ENCODE measurements around the gene OR2AG1. TPM values are rescaled to one million over a fixed set of nuclear protein-coding genes. Genes with fewer than 3 reads are reported as not detected.

The OR2AG1 gene
- total RNA-seq = not detected
- polyA plus RNA-seq (ENCODE audit: insufficient read depth, low read depth, low replicate concordance) = not detected
- long read RNA-seq, donor 1 = 0 reads
- long read RNA-seq, donor 2 = 0 reads

- WGBS, 2 donors = 75 to 88% methylated on average over 2 of the region's 2 CpGs
- H3K4me3 ChIP-seq = no peak within 1 kb of the TSS
- H3K9me3 ChIP-seq = no peaks in the 10 kb centered on the region
- no peak within 1 kb of the TSS for H3K27ac ChIP-seq
- intact Hi-C loops (cut with DNase I; ENCODE audit: low total_unique reads) = no loop called here
- H3K36me3 ChIP-seq (ENCODE audit: low read depth, missing control alignments) = no peaks in the 10 kb centered on the region
- no peaks in the 10 kb centered on the region for H3K4me1 ChIP-seq
- no peaks in the 10 kb centered on the region for H3K27me3 ChIP-seq
- no peak for TF ChIP-seq POLR2A (IDR thresholded peaks at IDR 0.05)
- no peak for TF ChIP-seq CTCF (IDR thresholded peaks at IDR 0.05)
- DNase-seq = no peak
Measured at GRCh38 chr11:6782720-6783119, at the start of gene OR2AG1. OR2AG1 (plus strand) TSS chr11:6783020; CDS start chr11:6785038, 2,018 bp downstream.

- TF ChIP-seq CTCF (IDR thresholded peaks at IDR 0.05) (no peak), POLR2A (IDR thresholded peaks at IDR 0.05) (no peak)
- Histone ChIP-seq H3K36me3 (ENCODE audit: low read depth, missing control alignments) (no peaks in the 10 kb centered on the region), H3K27me3 (no peaks in the 10 kb centered on the region), H3K9me3 (no peaks in the 10 kb centered on the region), H3K4me1 (no peaks in the 10 kb centered on the region), H3K4me3 (no peak overlapping the region), H3K27ac (no peak overlapping the region)
- intact Hi-C loops (cut with DNase I; ENCODE audit: low total_unique reads) = no loop called here
- DNase-seq = no peak
- WGBS, 2 donors = 74% methylated on average over 3 of the region's 3 CpGs
Measured at GRCh38 chr11:6733326-6734275, 49.2 kb upstream of the OR2AG1 start.

GRCh38 chr11:6734616-6735015 is 48.2 kb upstream of the OR2AG1 start:
- 86 to 90% methylated on average over 3 of the region's 3 CpGs for WGBS, 2 donors
- no peak for DNase-seq

GRCh38 chr11:6735306-6735705 is 47.5 kb upstream of the OR2AG1 start:
- Histone ChIP-seq H3K27me3 (no peaks in the 10 kb centered on the region), H3K4me3 (no peak overlapping the region), H3K9me3 (no peaks in the 10 kb centered on the region), H3K36me3 (ENCODE audit: low read depth, missing control alignments) (no peaks in the 10 kb centered on the region), H3K4me1 (no peaks in the 10 kb centered on the region), H3K27ac (no peak overlapping the region)
- intact Hi-C loops (cut with DNase I; ENCODE audit: low total_unique reads) = no loop called here
- DNase-seq = no peak
- WGBS, 2 donors = 75 to 81% methylated on average over 3 of the region's 3 CpGs
- TF ChIP-seq POLR2A (IDR thresholded peaks at IDR 0.05) (no peak), CTCF (IDR thresholded peaks at IDR 0.05) (no peak)

More at GRCh38 chr11:6734616-6735015, 48.2 kb upstream of the OR2AG1 start:
- no peaks in the 10 kb centered on the region for H3K9me3 ChIP-seq
- TF ChIP-seq POLR2A (IDR thresholded peaks at IDR 0.05) (no peak), CTCF (IDR thresholded peaks at IDR 0.05) (no peak)
- no peaks in the 10 kb centered on the region for H3K36me3 ChIP-seq (ENCODE audit: low read depth, missing control alignments)
- no peak overlapping the region for H3K27ac ChIP-seq
- intact Hi-C loops (cut with DNase I; ENCODE audit: low total_unique reads) = no loop called here
- H3K27me3 ChIP-seq = no peaks in the 10 kb centered on the region
- H3K4me1 ChIP-seq = no peaks in the 10 kb centered on the region
- H3K4me3 ChIP-seq = no peak overlapping the region

Measured in testis (tissue), 5 donors.